Measurements from ENCODE around the gene RTP2.

- no peak for TF ChIP-seq POLR2A (IDR thresholded peaks at IDR 0.05; ENCODE audit: low read depth, low read length)
- no peak for TF ChIP-seq POLR2AphosphoS5 (IDR thresholded peaks at IDR 0.05; ENCODE audit: low read depth, low read length)
These were observed 48.3 kb upstream of the RTP2 start for GRCh38 chr3:187750513-187751123.
